Keratinocyte (primary cell): Measurements from ENCODE around the gene PSMG2. TPM values are rescaled to one million over a fixed set of nuclear protein-coding genes. Genes with fewer than 3 reads are reported as not detected.

Experiments
- DNase-seq: peaks from one replicate; pipeline ENCODE4 v3.0.0-alpha.2; 2011; ENCODE audit warnings: low read depth, missing footprints, low spot score
- FAIRE-seq: peaks from 2 replicates; lab custom pipeline; 2011; peaks lifted over from hg19 to GRCh38; lab: Jason Lieb, UNC
- H2AFZ ChIP-seq: 2 replicates; pipeline ENCODE4 v1.6.0; 2012; ENCODE audit warnings: low read length, control low read depth, inconsistent platforms; ENCODE audit not compliant: control insufficient read depth
- H3K27ac ChIP-seq: 2 replicates; pipeline ENCODE4 v1.5.1; 2011; ENCODE audit warnings: low read length; ENCODE audit not compliant: control insufficient read depth, insufficient read depth
- H3K27me3 ChIP-seq: 3 replicates; pipeline ENCODE4 v1.6.0; 2011; ENCODE audit warnings: low read length; ENCODE audit not compliant: control insufficient read depth, insufficient read depth; ENCODE audit errors: extremely low read depth
- H3K36me3 ChIP-seq, 2 experiments: 2 replicates in 1 of 2; 3 replicates in 1 of 2; pipeline ENCODE4 v1.5.1; 2011; ENCODE audit warnings: low read length in 2 of 2, mild to moderate bottlenecking in 1 of 2; ENCODE audit not compliant: control insufficient read depth in 2 of 2, insufficient read depth in 2 of 2; ENCODE audit errors: extremely low read depth in 1 of 2
- H3K4me1 ChIP-seq: 3 replicates; pipeline ENCODE4 v1.5.1; 2011; ENCODE audit warnings: low read length; ENCODE audit not compliant: control insufficient read depth, insufficient read depth; ENCODE audit errors: extremely low read depth
- H3K4me2 ChIP-seq: 3 replicates; pipeline ENCODE4 v1.6.0; 2011; ENCODE audit warnings: low read depth, low read length; ENCODE audit not compliant: control insufficient read depth, insufficient read depth; ENCODE audit errors: extremely low read depth
- H3K4me3 ChIP-seq, 3 experiments: fragments of 200-600 bp in 1 of 3; sonication (generic) in 1 of 3; 2 replicates in 2 of 3; 3 replicates in 1 of 3; pipeline ENCODE4 v1.5.1; 2011 to 2016; ENCODE audit warnings: low read length in 3 of 3, mild to moderate bottlenecking in 3 of 3, control low read depth in 2 of 3, inconsistent platforms in 1 of 3, low read depth in 1 of 3, mixed read lengths in 1 of 3, mixed run types in 1 of 3, moderate library complexity in 1 of 3; ENCODE audit not compliant: control insufficient read depth in 2 of 3, insufficient read depth in 2 of 3; ENCODE audit errors: extremely low read depth in 1 of 3
- H3K79me2 ChIP-seq: 2 replicates; pipeline ENCODE4 v1.6.0; 2012; ENCODE audit warnings: low read length; ENCODE audit not compliant: control insufficient read depth, insufficient read depth
- H3K9ac ChIP-seq: 3 replicates; pipeline ENCODE4 v1.6.0; 2011; ENCODE audit warnings: low read length; ENCODE audit not compliant: control insufficient read depth, insufficient read depth; ENCODE audit errors: extremely low read depth
- H3K9me1 ChIP-seq: 3 replicates; pipeline ENCODE4 v1.6.0; 2011; ENCODE audit warnings: low read length; ENCODE audit not compliant: control insufficient read depth, insufficient read depth; ENCODE audit errors: extremely low read depth
- H3K9me3 ChIP-seq: 2 replicates; pipeline ENCODE4 v1.5.1; 2012; ENCODE audit warnings: low read depth, low read length; ENCODE audit not compliant: control insufficient read depth
- H4K20me1 ChIP-seq: 3 replicates; pipeline ENCODE4 v1.6.0; 2011; ENCODE audit warnings: low read length; ENCODE audit not compliant: control insufficient read depth, insufficient read depth; ENCODE audit errors: extremely low read depth
- CTCF ChIP-seq, 3 experiments: IDR thresholded peaks in 1 of 3; conservative IDR thresholded peaks in 1 of 3; optimal IDR thresholded peaks in 1 of 3; 2 replicates in 2 of 3; 3 replicates in 1 of 3; pipeline versions ENCODE3 to v1.5.1; 2011; ENCODE audit warnings: low read length in 3 of 3, mild to moderate bottlenecking in 3 of 3, moderate library complexity in 2 of 3, control low read depth in 1 of 3, inconsistent platforms in 1 of 3; ENCODE audit not compliant: insufficient read depth in 2 of 3; ENCODE audit errors: extremely low read depth in 1 of 3
- EZH2 ChIP-seq: IDR thresholded peaks from one replicate; pipeline ENCODE4 v1.6.1; 2012; ENCODE audit warnings: inconsistent platforms, mild to moderate bottlenecking, low read length, moderate library complexity
- dilution Hi-C: fragments of 300-500 bp; cut with MboI; formaldehyde crosslinking; loops from one replicate; pipeline ENCODE4 v1.7.0; 2020; ENCODE audit warnings: low sequenced_read_pairs; ENCODE audit not compliant: extremely low pct_ligation_motif_present
- polyA plus RNA-seq, 5 experiments: library from polyadenylated mRNA; depleted of rRNA in 3 of 5; stranded (reverse) in 3 of 5; stranded (forward) in 1 of 5; unstranded in 1 of 5; fragments of >200 nt; gene quantifications; 1 replicate in 1 of 5; 2 replicates in 3 of 5; 3 replicates in 1 of 5; pipeline versions ENCODE4 v1.2.1 to v1.2.3, GENCODE V29; 2011 to 2012; ENCODE audit warnings: missing spikeins in 2 of 5, low read depth in 1 of 5, low replicate concordance in 1 of 5

The PSMG2 gene
- polyA plus RNA-seq, 1 donor (not counting 4 experiments of a cell fraction or from before 2014, with no cell fraction given), result 69.3 TPM

- Histone ChIP-seq H3K27me3 (no peaks in the 10 kb centered on the region), H4K20me1 (no peaks in the 10 kb centered on the region), H3K36me3 (no peaks in the 10 kb centered on the region), H3K4me2 (no peak overlapping the region), H3K4me3 (no peak overlapping the region), H3K27ac (no peak overlapping the region), H3K9ac (no peak overlapping the region), H3K4me1 (no peaks in the 10 kb centered on the region), H3K79me2 (no peaks in the 10 kb centered on the region), H3K9me1 (no peaks in the 10 kb centered on the region), H3K9me3 (no peaks in the 10 kb centered on the region), H2AFZ (no peak overlapping the region)
- TF ChIP-seq CTCF (optimal IDR thresholded peaks at IDR 0.05 in 1 of 3, IDR thresholded peaks at IDR 0.05 in 1 of 3, conservative IDR thresholded peaks at IDR 0.05 in 1 of 3; ENCODE audit: extremely low read depth in 1 of 3, insufficient read depth in 2 of 3, low read length in 3 of 3), result no peak
- TF ChIP-seq EZH2, result no peak
- FAIRE-seq, result no peak
- dilution Hi-C loops, result no loop called here
- DNase-seq, result no peak
Measured at GRCh38 chr18:12769644-12770440, 67.0 kb downstream of the PSMG2 start.

GRCh38 chr18:12770469-12771219 is 67.8 kb downstream of the PSMG2 start:
- FAIRE-seq (no peak), DNase-seq (no peak)
- H2AFZ ChIP-seq, result no peak overlapping the region
- H4K20me1 ChIP-seq, result no peaks in the 10 kb centered on the region
- no peak overlapping the region for H3K9ac ChIP-seq
- H3K4me1 ChIP-seq, result no peaks in the 10 kb centered on the region
- H3K79me2 ChIP-seq, result no peaks in the 10 kb centered on the region
- no peak overlapping the region for H3K27ac ChIP-seq
- H3K9me3 ChIP-seq, result no peaks in the 10 kb centered on the region
- TF ChIP-seq EZH2 (no peak), CTCF (optimal IDR thresholded peaks at IDR 0.05 in 1 of 3, IDR thresholded peaks at IDR 0.05 in 1 of 3, conservative IDR thresholded peaks at IDR 0.05 in 1 of 3; ENCODE audit: extremely low read depth in 1 of 3, insufficient read depth in 2 of 3, low read length in 3 of 3) (no peak)
- dilution Hi-C loops, result no loop called here
- no peak overlapping the region for H3K4me3 ChIP-seq
- no peaks in the 10 kb centered on the region for H3K36me3 ChIP-seq
- H3K9me1 ChIP-seq, result no peaks in the 10 kb centered on the region
- no peak overlapping the region for H3K4me2 ChIP-seq
- no peaks in the 10 kb centered on the region for H3K27me3 ChIP-seq
